Stimulated activated CD4-positive, alpha-beta T cell treated with anti-CD3 and anti-CD28 coated beads, Interleukin-1b, Interleukin-23, amount 100 ng/mL, for 48 hours (primary cell): ENCODE results near the gene MTA1.

Experiments used
- DNase-seq: peaks from one replicate; pipeline ENCODE4 v3.0.0-alpha.2; 2020

Gene MTA1

DNA sequence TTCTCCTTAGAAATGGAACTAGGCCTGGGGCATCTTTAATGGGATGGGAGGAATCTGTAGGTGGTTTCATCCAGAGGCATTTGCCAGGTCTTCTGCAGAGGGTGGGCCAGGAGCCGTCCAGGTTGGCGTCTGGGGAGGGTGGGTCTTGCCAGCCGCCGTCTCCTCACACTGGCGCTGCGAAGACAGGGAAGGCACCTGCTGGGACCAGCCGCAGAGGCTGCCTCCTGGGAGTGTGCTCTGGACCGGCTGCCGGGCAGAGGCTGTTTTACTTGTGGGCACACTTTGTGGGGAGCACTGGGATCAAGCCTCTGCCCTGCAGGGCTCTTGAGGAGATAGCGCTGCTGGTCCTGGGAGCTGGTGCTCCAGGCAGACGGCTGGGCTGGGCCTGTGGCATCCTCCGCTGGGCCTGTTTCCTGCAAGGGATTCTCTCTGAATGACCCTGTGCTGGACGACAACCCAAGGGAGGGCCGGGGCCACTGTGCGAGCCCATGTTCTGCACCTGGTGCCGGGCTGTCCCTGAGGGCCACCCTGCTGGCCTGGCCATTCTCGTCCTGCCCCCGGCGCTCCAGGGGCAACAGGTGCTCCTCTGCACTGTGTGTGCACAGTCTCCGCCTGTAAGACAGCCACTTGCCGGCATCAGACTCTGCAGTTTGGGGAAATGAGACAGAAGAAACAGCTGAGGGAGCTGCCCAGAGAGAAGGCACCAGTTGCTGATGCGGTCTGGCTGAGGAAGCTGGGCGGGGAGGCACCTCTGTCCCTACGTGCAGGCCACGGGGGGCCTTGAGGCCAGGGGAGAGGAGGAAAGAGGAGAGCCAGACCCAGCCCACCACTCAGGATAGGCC is 31.3 kb upstream of the MTA1 start:
- no peak for DNase-seq

- no peak for DNase-seq
These were observed 30.7 kb upstream of the MTA1 start for GRCh38 chr14:105388976-105389375.

DNA sequence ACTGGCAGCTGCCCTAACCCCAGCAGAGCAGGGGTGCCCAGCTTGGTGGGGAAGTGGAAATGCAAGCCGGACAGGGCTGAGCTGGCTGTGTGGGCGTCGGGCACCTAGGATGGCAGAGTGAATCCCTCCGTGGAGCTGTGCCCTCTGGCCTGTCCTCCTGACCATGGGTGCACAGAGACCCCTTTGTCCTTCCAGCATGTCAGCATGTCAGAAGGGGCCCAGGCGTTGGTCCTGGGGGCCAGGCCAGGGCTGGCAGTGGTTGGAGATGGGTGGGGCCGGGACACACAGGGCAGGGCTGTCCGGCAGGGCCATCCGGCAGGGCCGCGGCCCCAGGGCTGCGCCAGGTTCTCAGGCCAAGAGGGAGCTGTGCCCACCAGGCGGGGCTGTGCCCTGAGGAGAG is 30.1 kb upstream of the MTA1 start:
- DNase-seq = no peak

GRCh38 chr14:105389976-105390848 is 29.4 kb upstream of the MTA1 start:
- no peak for DNase-seq

DNA sequence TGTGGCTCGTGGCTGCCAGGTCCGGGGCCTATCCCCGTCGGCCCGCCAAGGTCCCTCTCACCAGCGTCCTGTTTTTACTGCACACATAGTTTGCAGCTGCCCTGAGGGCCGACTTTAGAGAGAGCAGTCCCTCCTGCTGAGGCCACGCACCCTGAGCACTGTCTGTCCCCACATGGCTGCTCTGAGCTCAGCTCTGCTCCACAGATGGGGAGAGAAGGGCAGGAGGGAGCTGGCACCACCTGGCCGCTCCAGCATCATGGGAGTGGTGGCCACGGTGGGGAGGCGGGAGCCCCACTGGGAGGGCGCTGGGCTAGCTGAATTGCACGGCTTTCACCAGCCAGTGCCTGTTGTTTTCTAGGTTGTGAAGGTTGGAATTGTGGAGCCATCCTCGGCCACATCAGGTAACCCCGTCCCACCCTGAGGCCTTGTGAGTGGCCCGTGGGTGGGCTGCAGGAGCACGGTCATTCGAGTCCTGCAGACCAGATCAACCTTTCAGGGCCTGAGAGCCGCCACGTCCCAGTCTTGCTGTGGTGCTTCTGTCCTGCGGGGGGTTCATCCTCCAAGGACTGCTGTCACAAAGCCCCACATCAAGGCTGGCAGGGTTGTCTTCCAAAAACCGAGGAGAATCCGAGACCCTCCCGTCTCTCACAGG is 28.7 kb upstream of the MTA1 start:
- DNase-seq = no peak

DNA sequence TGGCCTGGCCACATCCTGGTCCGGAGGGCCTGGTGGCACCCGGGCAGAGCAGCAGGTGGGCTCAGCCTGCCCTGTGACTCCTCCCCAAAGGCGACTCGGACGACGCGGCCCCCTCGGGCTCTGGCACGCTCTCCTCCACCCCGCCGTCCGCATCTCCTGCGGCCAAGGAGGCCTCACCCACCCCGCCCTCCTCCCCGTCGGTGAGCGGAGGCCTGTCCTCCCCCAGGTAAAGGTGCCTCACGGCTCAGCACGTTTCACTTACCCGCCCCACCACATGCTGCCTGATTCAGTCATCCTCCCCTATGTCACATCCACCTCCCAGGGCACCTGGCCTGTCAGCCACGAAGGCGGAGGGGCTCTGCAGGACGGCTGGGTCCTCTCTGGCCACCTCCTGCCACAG is 28.1 kb upstream of the MTA1 start:
- no peak for DNase-seq

DNA sequence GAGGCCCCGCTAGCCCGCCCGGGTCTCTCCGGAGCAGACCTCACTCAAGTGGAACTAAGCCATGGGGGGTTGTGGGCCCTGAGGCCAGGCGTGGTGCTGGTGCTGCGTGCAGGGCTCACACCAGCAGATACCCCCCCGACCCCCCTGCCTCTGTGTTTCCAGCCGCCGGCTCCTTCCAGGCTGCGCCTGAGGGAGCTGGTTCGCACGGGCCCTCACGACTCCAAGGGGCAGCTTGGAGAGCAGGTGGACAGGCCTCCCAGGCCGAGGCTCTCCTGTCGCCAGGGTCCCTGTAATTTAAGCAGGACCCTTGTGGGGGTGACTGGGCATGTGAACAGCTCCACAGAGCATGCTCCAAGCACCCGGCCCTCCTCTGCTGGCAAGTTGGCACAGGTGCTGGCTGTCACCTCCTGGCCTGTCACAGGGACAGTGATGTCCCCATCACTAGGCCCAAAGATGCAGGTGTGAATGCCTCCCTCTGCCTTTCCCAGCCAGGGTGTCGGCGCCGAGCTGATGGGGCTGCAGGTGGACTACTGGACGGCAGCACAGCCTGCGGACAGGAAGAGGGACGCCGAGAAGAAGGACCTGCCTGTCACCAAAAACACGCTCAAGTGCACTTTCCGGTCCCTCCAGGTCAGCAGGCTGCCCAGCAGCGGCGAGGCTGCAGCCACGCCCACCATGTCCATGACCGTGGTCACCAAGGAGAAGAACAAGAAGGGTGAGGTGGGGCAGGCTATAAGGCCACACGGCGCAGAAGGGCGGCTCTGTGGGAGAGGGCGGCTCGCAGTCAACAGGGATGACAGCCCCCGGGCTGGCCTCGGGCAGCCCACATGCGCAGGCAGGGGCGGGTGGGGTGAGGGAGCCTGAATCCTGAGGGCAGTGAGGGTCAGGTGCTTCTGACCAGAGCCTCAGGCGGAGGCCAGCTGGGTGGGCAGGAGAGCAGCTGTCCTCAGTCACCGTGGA is 27.2 kb upstream of the MTA1 start:
- no peak for DNase-seq

GRCh38 chr14:105393151-105393550 is 26.5 kb upstream of the MTA1 start:
- no peak for DNase-seq

GRCh38 chr14:105394714-105395537 is 24.7 kb upstream of the MTA1 start:
- no peak for DNase-seq

DNA sequence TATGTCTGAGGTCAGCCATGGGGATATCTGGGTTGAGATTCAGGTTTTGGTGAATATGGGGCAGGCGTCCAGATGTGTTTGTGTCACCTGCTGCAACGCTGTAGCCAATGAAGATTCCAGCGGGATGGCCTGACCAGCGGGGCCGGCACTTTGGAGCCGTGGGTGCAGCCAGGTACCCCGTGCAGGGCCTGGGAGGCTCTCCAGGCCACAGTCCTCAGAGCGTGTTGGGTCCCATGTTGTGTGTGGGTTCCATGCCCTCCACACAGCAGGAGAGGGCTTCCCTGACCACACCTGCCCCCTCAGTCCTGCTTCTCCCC is 24.1 kb upstream of the MTA1 start:
- DNase-seq = no peak

- no peak for DNase-seq
These were observed 22.2 kb upstream of the MTA1 start for GRCh38 chr14:105397350-105397931.

- peak; percentile 89 for DNase-seq
These were observed 21.4 kb upstream of the MTA1 start, which contains the start of gene TEX22 for GRCh38 chr14:105398044-105398725. TSS of gene TEX22 (plus strand) at chr14:105398538. CDS start at chr14:105399341, 803 bp downstream.

DNA sequence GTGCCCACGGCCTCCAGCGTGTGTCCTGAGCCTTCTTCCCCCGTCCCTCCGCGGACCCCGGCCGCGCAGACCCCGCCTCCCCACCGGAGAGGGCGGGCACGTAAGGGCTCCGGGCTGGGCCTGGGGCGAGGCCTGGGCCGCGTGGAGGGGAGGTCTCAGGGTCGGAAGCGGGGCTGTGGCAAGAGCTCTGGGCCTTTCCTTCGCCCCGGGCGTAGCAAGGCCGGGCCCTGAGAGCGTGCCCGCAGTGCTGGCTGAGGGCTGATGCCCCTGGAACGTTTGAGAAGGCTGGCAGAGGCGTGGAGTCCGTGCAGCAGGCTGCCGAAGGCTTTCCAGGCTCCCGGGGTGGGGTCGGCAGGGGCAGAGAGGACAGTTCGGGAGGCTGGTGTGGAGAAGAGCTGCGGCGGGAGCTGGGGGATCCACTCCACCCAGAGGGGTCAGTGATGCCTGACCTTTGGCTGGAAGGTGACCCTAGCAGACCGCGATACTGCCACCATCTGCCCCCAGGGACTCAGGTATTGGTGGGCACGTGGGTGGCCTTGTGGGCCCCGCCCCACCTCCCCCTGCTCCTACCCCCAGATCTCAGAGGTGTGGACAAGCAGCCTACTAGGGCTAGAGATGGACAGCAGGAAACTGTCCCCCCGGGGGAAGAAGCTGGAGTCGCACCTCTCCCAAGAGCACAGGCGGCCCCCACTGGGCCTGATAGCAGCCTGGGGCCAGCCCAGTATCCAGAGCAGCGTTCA is 20.7 kb upstream of the MTA1 start:
- peak; percentile 49 for DNase-seq

DNA sequence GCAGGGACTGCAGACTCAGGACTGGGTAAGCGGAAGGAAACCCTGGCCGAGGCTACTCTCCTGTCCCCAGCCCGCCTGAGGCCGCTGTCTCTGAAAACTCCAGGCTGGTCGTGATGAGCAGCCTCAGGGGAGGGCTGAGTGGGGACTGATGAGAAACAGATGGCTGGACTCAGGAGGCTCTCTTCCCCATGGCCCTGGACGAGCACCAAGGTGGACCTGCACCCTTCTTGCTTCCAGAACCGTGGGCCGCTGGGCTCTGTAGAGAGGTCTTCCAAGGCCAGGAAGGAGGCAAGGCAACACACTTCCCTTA is 20.2 kb upstream of the MTA1 start:
- no peak for DNase-seq

DNA sequence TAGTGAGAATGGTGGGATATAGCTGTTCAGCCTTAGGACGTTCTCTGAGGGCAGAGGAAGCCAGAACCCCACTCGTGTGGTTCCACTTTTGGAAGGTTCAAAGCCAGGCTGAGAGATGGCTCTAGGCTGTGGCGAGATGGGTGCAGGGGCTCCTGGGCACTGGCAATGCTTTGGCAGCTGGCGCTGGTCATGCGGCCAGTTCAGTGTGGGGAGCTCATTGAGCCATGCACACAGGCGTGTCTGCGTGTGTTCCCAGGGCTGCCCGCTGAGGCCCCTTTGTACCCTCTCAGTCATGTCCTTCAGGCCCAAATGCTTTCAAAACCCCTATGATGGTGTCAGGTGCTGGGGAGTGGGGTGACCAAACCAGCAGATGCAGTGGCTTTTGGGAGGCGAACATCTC is 19.6 kb upstream of the MTA1 start:
- no peak for DNase-seq

DNA sequence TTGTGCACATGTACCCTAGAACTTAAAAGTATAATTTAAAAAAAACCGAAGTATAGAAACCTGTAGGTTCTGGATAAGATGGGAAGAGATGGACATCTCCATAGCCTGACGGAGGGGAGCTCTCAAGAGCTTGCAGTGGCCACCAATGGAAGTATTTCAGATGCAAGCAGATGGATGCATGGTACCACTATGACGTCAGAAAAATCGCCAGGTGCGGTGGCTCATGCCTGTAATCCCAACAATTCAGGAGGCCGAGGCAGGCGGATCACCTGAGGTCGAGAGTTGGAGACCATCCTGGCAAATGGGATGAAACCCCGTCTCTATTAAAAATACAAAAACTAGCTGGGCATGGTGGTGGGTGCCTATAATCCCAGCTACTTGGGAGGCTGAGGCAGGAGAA is 17.9 kb upstream of the MTA1 start:
- no peak for DNase-seq

DNA sequence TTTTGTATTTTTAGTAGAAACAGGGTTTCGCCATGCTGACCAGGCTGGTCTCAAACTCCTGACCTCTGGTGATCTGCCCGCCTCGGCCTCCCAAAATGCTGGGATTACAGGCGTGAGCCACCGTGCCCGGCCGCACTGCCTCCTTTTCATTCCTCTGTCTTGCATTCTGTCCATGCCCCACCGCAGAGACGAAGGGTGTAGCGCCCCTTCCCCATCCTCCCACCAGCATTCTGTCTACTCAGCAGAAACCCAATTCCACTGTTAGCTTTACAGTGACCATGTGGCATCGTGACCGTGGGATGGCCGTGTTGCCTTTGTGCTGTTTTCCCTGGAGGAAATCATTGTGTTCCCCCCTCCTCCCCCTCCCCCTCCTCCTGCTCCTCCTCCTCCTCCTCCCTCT is 11.0 kb upstream of the MTA1 start:
- DNase-seq = no peak

GRCh38 chr14:105409364-105409763 is 10.3 kb upstream of the MTA1 start:
- no peak for DNase-seq

GRCh38 chr14:105410642-105411016 is 9.0 kb upstream of the MTA1 start:
- no peak for DNase-seq
